ENCODE data around the gene SMPD3. TPM values are rescaled to one million over a fixed set of nuclear protein-coding genes. Genes with fewer than 3 reads are reported as not detected.

Gene SMPD3
- total RNA-seq, 1 experiment from 2014 or later = 0.17 TPM

GRCh38 chr16:68393333-68393732 lies 55.0 kb downstream of the SMPD3 start:
- no peak overlapping the region for H3K27ac ChIP-seq (ENCODE audit: low read depth, low read length, poor library complexity, severe bottlenecking)
- H3K9me3 ChIP-seq (ENCODE audit: low read depth, low read length, poor library complexity, severe bottlenecking) = no peaks in the 10 kb centered on the region
- no peak for TF ChIP-seq EZH2 (IDR thresholded peaks at IDR 0.05; ENCODE audit: borderline replicate concordance, low read depth, low read length, poor library complexity, severe bottlenecking)
- no peak for TF ChIP-seq CTCF (conservative IDR thresholded peaks at IDR 0.05; ENCODE audit: low read depth, low read length)
- ChIA-PET POLR2A (ENCODE audit: low non-redundant PET) (no interaction called here), CTCF (no interaction called here)
- no peak overlapping the region for H3K4me3 ChIP-seq (ENCODE audit: low read depth, low read length, poor library complexity, severe bottlenecking)
- H3K27me3 ChIP-seq (replicated peaks; ENCODE audit: insufficient read depth, low read depth, low read length, poor library complexity) = no peaks in the 10 kb centered on the region
- DNase-seq (ENCODE audit: low spot score) = no peak
- intact Hi-C loops (cut with micrococcal nuclease; ENCODE audit: unreplicated experiment) = no loop called here
- BruUV-seq (replicated peaks) = no TSS peak
- no peaks in the 10 kb centered on the region for H3K36me3 ChIP-seq (ENCODE audit: insufficient read depth, low read length, poor library complexity, severe bottlenecking)
- H3K4me1 ChIP-seq (ENCODE audit: insufficient read depth, low read length, poor library complexity, severe bottlenecking) = no peaks in the 10 kb centered on the region

- intact Hi-C loops (cut with micrococcal nuclease; ENCODE audit: unreplicated experiment) = no loop called here
- no peak for DNase-seq (ENCODE audit: low spot score)
- no peak for TF ChIP-seq CTCF (conservative IDR thresholded peaks at IDR 0.05; ENCODE audit: low read depth, low read length)
- no peak for TF ChIP-seq EZH2 (IDR thresholded peaks at IDR 0.05; ENCODE audit: borderline replicate concordance, low read depth, low read length, poor library complexity, severe bottlenecking)
- Histone ChIP-seq H3K4me1 (ENCODE audit: insufficient read depth, low read length, poor library complexity, severe bottlenecking) (no peaks in the 10 kb centered on the region), H3K27me3 (replicated peaks; ENCODE audit: insufficient read depth, low read depth, low read length, poor library complexity) (no peaks in the 10 kb centered on the region), H3K9me3 (ENCODE audit: low read depth, low read length, poor library complexity, severe bottlenecking) (no peaks in the 10 kb centered on the region), H3K36me3 (ENCODE audit: insufficient read depth, low read length, poor library complexity, severe bottlenecking) (no peaks in the 10 kb centered on the region), H3K27ac (ENCODE audit: low read depth, low read length, poor library complexity, severe bottlenecking) (no peak overlapping the region), H3K4me3 (ENCODE audit: low read depth, low read length, poor library complexity, severe bottlenecking) (no peak overlapping the region)
- no TSS peak for BruUV-seq (replicated peaks)
- POLR2A ChIA-PET (ENCODE audit: low non-redundant PET) = no interaction called here
- CTCF ChIA-PET = no interaction called here
Measured at GRCh38 chr16:68389750-68390371, 58.4 kb downstream of the SMPD3 start.

GRCh38 chr16:68389006-68389405 lies 59.3 kb downstream of the SMPD3 start:
- CTCF ChIA-PET = no interaction called here
- H3K9me3 ChIP-seq (ENCODE audit: low read depth, low read length, poor library complexity, severe bottlenecking) = no peaks in the 10 kb centered on the region
- H3K4me1 ChIP-seq (ENCODE audit: insufficient read depth, low read length, poor library complexity, severe bottlenecking) = no peaks in the 10 kb centered on the region
- TF ChIP-seq EZH2 (IDR thresholded peaks at IDR 0.05; ENCODE audit: borderline replicate concordance, low read depth, low read length, poor library complexity, severe bottlenecking) = no peak
- TF ChIP-seq CTCF (conservative IDR thresholded peaks at IDR 0.05; ENCODE audit: low read depth, low read length) = no peak
- H3K27me3 ChIP-seq (replicated peaks; ENCODE audit: insufficient read depth, low read depth, low read length, poor library complexity) = no peaks in the 10 kb centered on the region
- H3K36me3 ChIP-seq (ENCODE audit: insufficient read depth, low read length, poor library complexity, severe bottlenecking) = no peaks in the 10 kb centered on the region
- POLR2A ChIA-PET (ENCODE audit: low non-redundant PET) = no interaction called here
- H3K4me3 ChIP-seq (ENCODE audit: low read depth, low read length, poor library complexity, severe bottlenecking) = no peak overlapping the region
- no TSS peak for BruUV-seq (replicated peaks)
- no peak for DNase-seq (ENCODE audit: low spot score)
- intact Hi-C loops (cut with micrococcal nuclease; ENCODE audit: unreplicated experiment) = no loop called here
- H3K27ac ChIP-seq (ENCODE audit: low read depth, low read length, poor library complexity, severe bottlenecking) = no peak overlapping the region
